Fibroblast of lung (primary cell): Measurements from ENCODE around the gene CHD5. TPM values are rescaled to one million over a fixed set of nuclear protein-coding genes. Genes with fewer than 3 reads are reported as not detected.
A peak's percentile ranks its signal among the peaks of the same experiment; 100 is the strongest.

Experiments
- DNase-seq, 2 donors: peaks; one replicate each; pipeline versions ENCODE4 v3.0.0 to v3.0.0-alpha.2; 2010; ENCODE audit warnings: low read depth in 2 of 2
- H2AFZ ChIP-seq: 2 replicates; pipeline ENCODE4 v1.5.1; 2012; ENCODE audit warnings: low read length, control low read depth, inconsistent platforms
- H3K27ac ChIP-seq: 2 replicates; pipeline ENCODE4 v1.5.1; 2011; ENCODE audit warnings: low read length, control low read depth; ENCODE audit not compliant: insufficient read depth
- H3K27me3 ChIP-seq: 2 replicates; pipeline ENCODE4 v1.5.1; 2011; ENCODE audit warnings: mild to moderate bottlenecking, low read length; ENCODE audit not compliant: control insufficient read depth, insufficient read depth
- H3K36me3 ChIP-seq: 2 replicates; pipeline ENCODE4 v1.5.1; 2011; ENCODE audit warnings: low read length; ENCODE audit not compliant: control insufficient read depth, insufficient read depth
- H3K4me1 ChIP-seq: 2 replicates; pipeline ENCODE4 v1.5.1; 2011; ENCODE audit warnings: low read length; ENCODE audit not compliant: control insufficient read depth, insufficient read depth; ENCODE audit errors: extremely low read depth
- H3K4me2 ChIP-seq: 2 replicates; pipeline ENCODE4 v1.5.1; 2011; ENCODE audit warnings: low read length, control low read depth; ENCODE audit not compliant: insufficient read depth; ENCODE audit errors: extremely low read depth
- H3K4me3 ChIP-seq, 4 experiments: fragments of 200-600 bp in 1 of 4; sonication (generic) in 1 of 4; replicated peaks in 1 of 4; 2 replicates each; pipeline ENCODE4 v1.5.1; 2011 to 2016; ENCODE audit warnings: low read length in 4 of 4, low read depth in 3 of 4, mild to moderate bottlenecking in 3 of 4, control low read depth in 2 of 4, inconsistent platforms in 1 of 4, mixed read lengths in 1 of 4; ENCODE audit not compliant: insufficient read depth in 1 of 4; ENCODE audit errors: control extremely low read depth in 1 of 4
- H3K79me2 ChIP-seq: 2 replicates; pipeline ENCODE4 v1.5.1; 2012; ENCODE audit warnings: mild to moderate bottlenecking, low read length, inconsistent platforms; ENCODE audit not compliant: control insufficient read depth, insufficient read depth
- H3K9ac ChIP-seq: 2 replicates; pipeline ENCODE4 v1.5.1; 2011; ENCODE audit warnings: mild to moderate bottlenecking, low read length, control low read depth; ENCODE audit not compliant: insufficient read depth
- H3K9me3 ChIP-seq: 2 replicates; pipeline ENCODE4 v1.5.1; 2012; ENCODE audit warnings: low read depth, low read length; ENCODE audit not compliant: control insufficient read depth, insufficient read depth
- H4K20me1 ChIP-seq: 2 replicates; pipeline ENCODE4 v1.5.1; 2011; ENCODE audit warnings: low read length; ENCODE audit not compliant: control insufficient read depth, insufficient read depth; ENCODE audit errors: extremely low read depth
- EZH2 ChIP-seq: IDR thresholded peaks from 2 replicates; pipeline ENCODE4 v1.5.1; 2012; ENCODE audit warnings: low read length, control low read depth, mild to moderate bottlenecking; ENCODE audit errors: missing control alignments
- polyA plus RNA-seq, 2 donors: library from polyadenylated mRNA; depleted of rRNA in 1 of 2; stranded (reverse) in 1 of 2; unstranded in 1 of 2; fragments of >200 nt; gene quantifications; 2 replicates each; pipeline ENCODE4 v1.2.1, GENCODE V29; 2011 to 2012; ENCODE audit warnings: missing spikeins in 1 of 2
- total RNA-seq: library from RNA; depleted of rRNA; stranded (reverse); fragments of >200 nt; gene quantifications from 2 replicates; pipeline ENCODE4 v1.2.1, GENCODE V29; 2014
- TF ChIP-seq, protein P1 (sequence below), 2 donors: IDR thresholded peaks in 1 of 2; conservative IDR thresholded peaks in 1 of 2; 1 replicate in 1 of 2; 2 replicates in 1 of 2; pipeline ENCODE4 v1.5.1; 2011 to 2012; ENCODE audit warnings: low read length in 2 of 2, control low read depth in 1 of 2, inconsistent platforms in 1 of 2, low read depth in 1 of 2, mild to moderate bottlenecking in 1 of 2

Gene CHD5
- total and polyA plus RNA-seq, 2 donors (not counting 1 experiment from before 2014, with no cell fraction given): under 0.01 to 0.01 TPM

DNA sequence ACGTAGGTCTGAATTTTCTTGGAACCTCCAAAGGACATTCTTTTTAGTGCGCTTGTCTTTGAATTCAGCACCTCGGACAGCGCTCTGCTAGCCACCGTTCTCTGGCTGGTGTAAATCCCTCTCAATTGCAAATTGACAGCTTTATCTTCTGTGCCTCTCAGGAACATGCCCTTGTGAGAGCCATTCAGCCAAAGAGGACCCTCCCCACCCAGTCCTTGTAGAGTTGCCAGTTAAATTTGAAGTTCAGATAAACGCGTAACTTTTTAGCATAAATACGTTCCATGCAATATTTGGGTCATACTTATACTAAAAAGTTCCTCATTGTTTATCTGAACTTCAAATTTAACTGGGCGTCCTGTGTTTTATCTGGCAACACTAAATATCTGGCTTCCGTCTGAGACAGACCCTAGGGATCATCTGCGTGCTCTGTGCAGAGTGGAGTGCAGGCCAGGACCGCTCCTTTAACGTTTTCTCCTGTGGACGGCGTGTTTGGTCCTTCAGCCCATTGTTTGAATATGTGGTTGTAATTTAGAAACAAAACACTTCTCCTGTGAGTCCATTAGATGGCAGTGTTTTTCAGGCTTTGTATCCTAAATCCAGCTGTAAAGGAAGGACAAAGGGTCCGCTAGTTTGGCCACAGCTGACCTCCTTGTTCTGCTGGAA lies 127.4 kb downstream of the CHD5 start:
- Histone ChIP-seq H3K9me3 (no peaks in the 10 kb centered on the region), H3K4me3 (no peak overlapping the region), H3K36me3 (no peaks in the 10 kb centered on the region), H4K20me1 (no peaks in the 10 kb centered on the region), H3K9ac (no peak overlapping the region), H3K4me1 (no peaks in the 10 kb centered on the region), H3K27me3 (no peaks in the 10 kb centered on the region), H2AFZ (no peak overlapping the region), H3K4me2 (no peak overlapping the region), H3K27ac (no peak overlapping the region), H3K79me2 (no peaks in the 10 kb centered on the region)
- peak; percentile 56 to 75 for DNase-seq
- TF ChIP-seq EZH2: no peak
- TF ChIP-seq, protein P1, sequence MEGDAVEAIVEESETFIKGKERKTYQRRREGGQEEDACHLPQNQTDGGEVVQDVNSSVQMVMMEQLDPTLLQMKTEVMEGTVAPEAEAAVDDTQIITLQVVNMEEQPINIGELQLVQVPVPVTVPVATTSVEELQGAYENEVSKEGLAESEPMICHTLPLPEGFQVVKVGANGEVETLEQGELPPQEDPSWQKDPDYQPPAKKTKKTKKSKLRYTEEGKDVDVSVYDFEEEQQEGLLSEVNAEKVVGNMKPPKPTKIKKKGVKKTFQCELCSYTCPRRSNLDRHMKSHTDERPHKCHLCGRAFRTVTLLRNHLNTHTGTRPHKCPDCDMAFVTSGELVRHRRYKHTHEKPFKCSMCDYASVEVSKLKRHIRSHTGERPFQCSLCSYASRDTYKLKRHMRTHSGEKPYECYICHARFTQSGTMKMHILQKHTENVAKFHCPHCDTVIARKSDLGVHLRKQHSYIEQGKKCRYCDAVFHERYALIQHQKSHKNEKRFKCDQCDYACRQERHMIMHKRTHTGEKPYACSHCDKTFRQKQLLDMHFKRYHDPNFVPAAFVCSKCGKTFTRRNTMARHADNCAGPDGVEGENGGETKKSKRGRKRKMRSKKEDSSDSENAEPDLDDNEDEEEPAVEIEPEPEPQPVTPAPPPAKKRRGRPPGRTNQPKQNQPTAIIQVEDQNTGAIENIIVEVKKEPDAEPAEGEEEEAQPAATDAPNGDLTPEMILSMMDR (conservative IDR thresholded peaks at IDR 0.05 in 1 of 2, IDR thresholded peaks at IDR 0.05 in 1 of 2; ENCODE audit: low read depth in 1 of 2, low read length in 2 of 2): peak; percentile 50 to 56

Other genes with a start within 250 kb of the CHD5 start
- 3.6 and 4.0 TPM in 2 replicates for gene NPHP4, start 187.9 kb downstream of the CHD5 start, total RNA-seq
- gene NPHP4, start 187.9 kb downstream of the CHD5 start, polyA plus RNA-seq: 1.5 and 2.1 TPM in 2 replicates
- gene KCNAB2, start 134.4 kb downstream of the CHD5 start, total RNA-seq: 2.3 and 2.5 TPM in 2 replicates
- 2.1 and 2.2 TPM in 2 replicates for gene KCNAB2, start 134.4 kb downstream of the CHD5 start, polyA plus RNA-seq
- gene RPL22, start 19.3 kb upstream of the CHD5 start, total RNA-seq: 159 and 227 TPM in 2 replicates
- gene RPL22, start 19.3 kb upstream of the CHD5 start, polyA plus RNA-seq: 300 and 369 TPM in 2 replicates
- 9.2 and 17.2 TPM in 2 replicates for gene RNF207, start 25.8 kb upstream of the CHD5 start, total RNA-seq
- 2.0 and 2.6 TPM in 2 replicates for gene RNF207, start 25.8 kb upstream of the CHD5 start, polyA plus RNA-seq
- 62.4 and 95.1 TPM in 2 replicates for gene ICMT, start 55.6 kb upstream of the CHD5 start, total RNA-seq
- gene ICMT, start 55.6 kb upstream of the CHD5 start, polyA plus RNA-seq: 91.1 and 95.8 TPM in 2 replicates
- not detected in 2 replicates for gene HES3, start 63.9 kb upstream of the CHD5 start, total RNA-seq
- not detected in 2 replicates for gene HES3, start 63.9 kb upstream of the CHD5 start, polyA plus RNA-seq
- gene GPR153, start 80.8 kb upstream of the CHD5 start, total RNA-seq: 8.9 and 13.4 TPM in 2 replicates
- gene GPR153, start 80.8 kb upstream of the CHD5 start, polyA plus RNA-seq: 4.0 and 8.5 TPM in 2 replicates
- 22.3 and 58.0 TPM in 2 replicates for gene ACOT7, start 213.4 kb upstream of the CHD5 start, total RNA-seq
- gene ACOT7, start 213.4 kb upstream of the CHD5 start, polyA plus RNA-seq: 50.7 and 141 TPM in 2 replicates
- 0.26 and 0.50 TPM in 2 replicates for gene HES2, start 239.6 kb upstream of the CHD5 start, total RNA-seq
- gene HES2, start 239.6 kb upstream of the CHD5 start, polyA plus RNA-seq: 0.02 TPM in 1 of 2 replicates, not detected in the other
- gene ESPN, start 244.5 kb upstream of the CHD5 start, total RNA-seq: not detected in 2 replicates
- not detected in 2 replicates for gene ESPN, start 244.5 kb upstream of the CHD5 start, polyA plus RNA-seq